Smooth muscle cell of the brain vasculature (primary cell): ENCODE data around the gene C6orf141.
"Not testable (repeated sequence)": the region's sequence is repeated elsewhere in the genome, so short reads cannot be mapped to it uniquely, and the experiment has no call there.

Source experiments
- DNase-seq: peaks from one replicate; pipeline ENCODE4 v3.0.0-alpha.2; 2012; ENCODE audit warnings: low read depth, low spot score

C6orf141 gene

DNA sequence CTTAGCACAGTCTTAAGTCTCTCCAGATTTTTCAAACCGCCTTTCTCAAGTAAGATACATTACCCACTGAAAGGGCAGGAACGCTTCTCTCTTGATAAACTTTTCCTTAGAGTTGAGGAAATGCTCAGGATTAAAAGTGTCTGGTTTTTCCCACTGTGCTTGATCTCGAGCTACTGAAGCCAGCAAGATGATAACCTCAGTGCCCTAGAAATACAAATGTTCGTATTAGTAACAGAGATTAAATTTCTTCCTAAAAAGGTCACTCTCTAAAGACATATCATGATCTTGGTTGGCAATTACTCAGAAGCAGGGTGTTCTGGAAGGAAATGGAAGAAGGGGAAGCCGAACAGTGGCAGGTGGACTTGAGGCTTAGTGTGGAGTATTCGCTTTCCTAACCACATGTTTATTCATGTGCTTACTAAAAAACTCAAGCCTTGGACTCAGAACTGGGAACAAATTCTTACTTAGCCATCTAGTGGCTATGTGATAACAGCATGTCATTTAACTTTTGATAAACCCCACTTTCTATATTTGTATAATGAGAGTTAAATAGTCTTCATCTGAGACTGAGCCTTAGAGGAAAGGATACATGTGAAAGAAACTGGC, 20.1 kb downstream of the C6orf141 start:
- DNase-seq, result no peak

DNA sequence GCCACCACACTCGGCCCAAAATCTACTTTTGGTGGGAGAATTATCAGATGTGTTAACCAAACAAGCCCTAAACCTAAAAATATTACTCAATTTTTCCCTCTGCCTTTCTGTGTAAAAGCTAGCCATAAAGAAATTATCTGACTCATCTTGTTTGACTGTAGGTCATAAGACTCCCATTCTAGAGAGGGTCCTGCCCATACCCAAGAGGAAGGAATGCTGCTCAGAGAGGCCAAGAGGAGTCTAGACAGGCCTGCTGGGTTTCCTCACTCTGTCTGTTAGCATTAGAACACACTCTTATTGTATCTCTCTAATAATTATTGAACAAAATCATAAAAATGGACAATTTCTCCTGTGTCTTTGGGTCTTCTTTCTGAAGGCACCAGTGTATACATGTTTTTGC, 26.1 kb downstream of the C6orf141 start:
- no peak for DNase-seq

DNA sequence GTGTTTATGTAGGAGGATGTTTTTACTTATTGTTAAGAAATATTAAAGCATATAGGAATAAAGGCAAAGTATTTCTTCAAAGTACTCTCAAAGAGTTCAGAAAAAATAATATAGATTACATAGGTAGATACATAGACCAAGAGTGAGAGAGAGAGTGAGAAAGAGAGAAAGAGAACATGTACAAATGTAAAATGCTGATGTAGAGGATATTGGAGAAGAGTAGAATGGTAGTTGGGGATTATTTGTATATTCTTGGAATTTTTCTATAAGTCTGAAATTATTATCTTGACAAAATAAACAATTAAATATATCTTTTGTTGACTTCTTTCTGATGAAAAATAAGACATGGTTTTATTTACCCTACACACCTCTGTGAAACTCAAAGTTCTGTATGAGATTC, 29.2 kb downstream of the C6orf141 start:
- DNase-seq, result no peak

DNA sequence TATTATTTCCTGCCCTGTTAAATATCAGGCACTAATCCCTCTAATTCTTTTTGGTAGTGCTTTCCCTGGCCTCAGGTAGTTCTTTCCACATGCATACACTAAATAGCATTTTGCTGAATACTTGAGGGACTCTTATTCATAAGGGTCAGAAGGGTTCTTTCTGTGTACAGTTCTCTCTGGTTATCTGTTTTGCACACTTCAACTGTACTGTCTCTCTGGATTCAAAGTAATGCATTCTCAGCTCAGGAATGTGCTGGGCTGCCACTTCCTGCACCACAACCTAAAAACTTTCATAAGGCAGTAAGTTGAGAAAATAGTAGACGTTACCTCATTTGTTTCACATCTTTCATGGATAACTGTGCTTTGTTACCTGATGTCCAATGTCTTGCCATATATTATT, 32.1 kb downstream of the C6orf141 start:
- DNase-seq, result no peak

GRCh38 chr6:49587262-49587661, 36.8 kb downstream of the C6orf141 start:
- not testable (repeated sequence) for DNase-seq
